ENCODE measurements around the gene ADAT2.

DNA sequence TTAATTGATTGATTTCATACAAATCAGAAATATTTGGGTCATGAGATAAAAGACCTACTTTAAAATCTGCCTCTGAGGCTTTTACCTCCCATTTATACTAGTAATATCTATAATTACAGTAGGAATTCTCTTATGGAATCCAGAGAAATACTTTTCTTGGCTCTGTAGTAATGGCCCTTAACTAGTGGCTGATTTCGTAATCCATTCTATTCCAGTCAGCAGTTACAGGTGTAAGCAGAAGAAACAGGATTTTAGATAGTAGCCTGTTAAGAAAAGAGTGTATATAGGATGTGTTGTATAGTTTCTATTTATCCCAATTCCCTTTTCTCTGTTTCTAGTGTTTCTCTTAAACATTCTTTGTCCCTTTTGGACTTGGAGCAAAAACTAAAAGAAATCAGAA lies 21.3 kb upstream of the ADAT2 start:
- TF ChIP-seq, protein P1, sequence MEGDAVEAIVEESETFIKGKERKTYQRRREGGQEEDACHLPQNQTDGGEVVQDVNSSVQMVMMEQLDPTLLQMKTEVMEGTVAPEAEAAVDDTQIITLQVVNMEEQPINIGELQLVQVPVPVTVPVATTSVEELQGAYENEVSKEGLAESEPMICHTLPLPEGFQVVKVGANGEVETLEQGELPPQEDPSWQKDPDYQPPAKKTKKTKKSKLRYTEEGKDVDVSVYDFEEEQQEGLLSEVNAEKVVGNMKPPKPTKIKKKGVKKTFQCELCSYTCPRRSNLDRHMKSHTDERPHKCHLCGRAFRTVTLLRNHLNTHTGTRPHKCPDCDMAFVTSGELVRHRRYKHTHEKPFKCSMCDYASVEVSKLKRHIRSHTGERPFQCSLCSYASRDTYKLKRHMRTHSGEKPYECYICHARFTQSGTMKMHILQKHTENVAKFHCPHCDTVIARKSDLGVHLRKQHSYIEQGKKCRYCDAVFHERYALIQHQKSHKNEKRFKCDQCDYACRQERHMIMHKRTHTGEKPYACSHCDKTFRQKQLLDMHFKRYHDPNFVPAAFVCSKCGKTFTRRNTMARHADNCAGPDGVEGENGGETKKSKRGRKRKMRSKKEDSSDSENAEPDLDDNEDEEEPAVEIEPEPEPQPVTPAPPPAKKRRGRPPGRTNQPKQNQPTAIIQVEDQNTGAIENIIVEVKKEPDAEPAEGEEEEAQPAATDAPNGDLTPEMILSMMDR (IDR thresholded peaks at IDR 0.05 in 2 of 3, conservative IDR thresholded peaks at IDR 0.05 in 1 of 3; ENCODE audit: borderline replicate concordance in 1 of 3, insufficient read depth in 1 of 3, low read depth in 2 of 3, low read length in 2 of 3), result no peak
- TF ChIP-seq, protein P2, sequence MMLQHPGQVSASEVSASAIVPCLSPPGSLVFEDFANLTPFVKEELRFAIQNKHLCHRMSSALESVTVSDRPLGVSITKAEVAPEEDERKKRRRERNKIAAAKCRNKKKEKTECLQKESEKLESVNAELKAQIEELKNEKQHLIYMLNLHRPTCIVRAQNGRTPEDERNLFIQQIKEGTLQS (IDR thresholded peaks at IDR 0.05), result no peak
- no peak for TF ChIP-seq POLR2A (IDR thresholded peaks at IDR 0.05; ENCODE audit: borderline replicate concordance, extremely low read depth, insufficient read depth, insufficient read length)
- no peak for TF ChIP-seq EZH2 (IDR thresholded peaks at IDR 0.05)
- TF ChIP-seq, protein P3, sequence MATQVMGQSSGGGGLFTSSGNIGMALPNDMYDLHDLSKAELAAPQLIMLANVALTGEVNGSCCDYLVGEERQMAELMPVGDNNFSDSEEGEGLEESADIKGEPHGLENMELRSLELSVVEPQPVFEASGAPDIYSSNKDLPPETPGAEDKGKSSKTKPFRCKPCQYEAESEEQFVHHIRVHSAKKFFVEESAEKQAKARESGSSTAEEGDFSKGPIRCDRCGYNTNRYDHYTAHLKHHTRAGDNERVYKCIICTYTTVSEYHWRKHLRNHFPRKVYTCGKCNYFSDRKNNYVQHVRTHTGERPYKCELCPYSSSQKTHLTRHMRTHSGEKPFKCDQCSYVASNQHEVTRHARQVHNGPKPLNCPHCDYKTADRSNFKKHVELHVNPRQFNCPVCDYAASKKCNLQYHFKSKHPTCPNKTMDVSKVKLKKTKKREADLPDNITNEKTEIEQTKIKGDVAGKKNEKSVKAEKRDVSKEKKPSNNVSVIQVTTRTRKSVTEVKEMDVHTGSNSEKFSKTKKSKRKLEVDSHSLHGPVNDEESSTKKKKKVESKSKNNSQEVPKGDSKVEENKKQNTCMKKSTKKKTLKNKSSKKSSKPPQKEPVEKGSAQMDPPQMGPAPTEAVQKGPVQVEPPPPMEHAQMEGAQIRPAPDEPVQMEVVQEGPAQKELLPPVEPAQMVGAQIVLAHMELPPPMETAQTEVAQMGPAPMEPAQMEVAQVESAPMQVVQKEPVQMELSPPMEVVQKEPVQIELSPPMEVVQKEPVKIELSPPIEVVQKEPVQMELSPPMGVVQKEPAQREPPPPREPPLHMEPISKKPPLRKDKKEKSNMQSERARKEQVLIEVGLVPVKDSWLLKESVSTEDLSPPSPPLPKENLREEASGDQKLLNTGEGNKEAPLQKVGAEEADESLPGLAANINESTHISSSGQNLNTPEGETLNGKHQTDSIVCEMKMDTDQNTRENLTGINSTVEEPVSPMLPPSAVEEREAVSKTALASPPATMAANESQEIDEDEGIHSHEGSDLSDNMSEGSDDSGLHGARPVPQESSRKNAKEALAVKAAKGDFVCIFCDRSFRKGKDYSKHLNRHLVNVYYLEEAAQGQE (IDR thresholded peaks at IDR 0.05; ENCODE audit: low read depth), result no peak
- no peak for TF ChIP-seq SRF (IDR thresholded peaks at IDR 0.05; ENCODE audit: low read depth)
- TF ChIP-seq EZH2phosphoT487 (IDR thresholded peaks at IDR 0.05; ENCODE audit: borderline replicate concordance), result no peak

Data from HCT116 (cell line).